ENCODE results near the gene SH3BGR.
"Not testable (repeated sequence)": the region's sequence is repeated elsewhere in the genome, so short reads cannot be mapped to it uniquely, and the experiment has no call there.

Gene SH3BGR

GRCh38 chr21:39518055-39518846 is 66.5 kb downstream of the SH3BGR start:
- DNase-seq: peak; percentile 62

- DNase-seq: no peak
Observed at GRCh38 chr21:39518847-39519210, 67.1 kb downstream of the SH3BGR start.

- peak; percentile 23 for DNase-seq
Observed at GRCh38 chr21:39519835-39520234, 68.1 kb downstream of the SH3BGR start.

GRCh38 chr21:39523399-39523798 is 71.6 kb downstream of the SH3BGR start:
- DNase-seq: no peak

GRCh38 chr21:39523915-39524314 is 72.1 kb downstream of the SH3BGR start:
- DNase-seq: no peak

- no peak for DNase-seq
Observed at GRCh38 chr21:39525129-39525528, 73.4 kb downstream of the SH3BGR start.

GRCh38 chr21:39525601-39526000 is 73.8 kb downstream of the SH3BGR start:
- no peak for DNase-seq

- no peak for DNase-seq
Observed at GRCh38 chr21:39527067-39527595, 75.4 kb downstream of the SH3BGR start.

- no peak for DNase-seq
Observed at GRCh38 chr21:39527664-39528381, 76.1 kb downstream of the SH3BGR start.

- DNase-seq: no peak
Observed at GRCh38 chr21:39529026-39529425, 77.3 kb downstream of the SH3BGR start.

- no peak for DNase-seq
Observed at GRCh38 chr21:39531064-39531463, 79.3 kb downstream of the SH3BGR start.

GRCh38 chr21:39531840-39532239 is 80.1 kb downstream of the SH3BGR start:
- DNase-seq: no peak

- no peak for DNase-seq
Observed at GRCh38 chr21:39533545-39534380, 82.0 kb downstream of the SH3BGR start.

GRCh38 chr21:39535646-39536437 is 84.1 kb downstream of the SH3BGR start:
- no peak for DNase-seq

- DNase-seq: no peak
Observed at GRCh38 chr21:39536835-39537234, 85.1 kb downstream of the SH3BGR start.

GRCh38 chr21:39537571-39537970 is 85.8 kb downstream of the SH3BGR start:
- no peak for DNase-seq

GRCh38 chr21:39538453-39539042 is 86.8 kb downstream of the SH3BGR start:
- DNase-seq: no peak

- not testable (repeated sequence) for DNase-seq
Observed at GRCh38 chr21:39540367-39540766, 88.6 kb downstream of the SH3BGR start.

- no peak for DNase-seq
Observed at GRCh38 chr21:39542736-39543135, 91.0 kb downstream of the SH3BGR start.

- DNase-seq: no peak
Observed at GRCh38 chr21:39546522-39546921, 94.8 kb downstream of the SH3BGR start.

GRCh38 chr21:39552856-39553255 is 101.1 kb downstream of the SH3BGR start:
- no peak for DNase-seq

GRCh38 chr21:39553331-39553730 is 101.6 kb downstream of the SH3BGR start:
- DNase-seq: no peak

Data from NCI-H2171 (cell line).